ENCODE results near the gene CORIN. TPM values are rescaled to one million over a fixed set of nuclear protein-coding genes. Genes with fewer than 3 reads are reported as not detected.

CORIN gene
- total and polyA plus RNA-seq, 11 donors: 5.6 to 130 (median 40.1) TPM

DNA sequence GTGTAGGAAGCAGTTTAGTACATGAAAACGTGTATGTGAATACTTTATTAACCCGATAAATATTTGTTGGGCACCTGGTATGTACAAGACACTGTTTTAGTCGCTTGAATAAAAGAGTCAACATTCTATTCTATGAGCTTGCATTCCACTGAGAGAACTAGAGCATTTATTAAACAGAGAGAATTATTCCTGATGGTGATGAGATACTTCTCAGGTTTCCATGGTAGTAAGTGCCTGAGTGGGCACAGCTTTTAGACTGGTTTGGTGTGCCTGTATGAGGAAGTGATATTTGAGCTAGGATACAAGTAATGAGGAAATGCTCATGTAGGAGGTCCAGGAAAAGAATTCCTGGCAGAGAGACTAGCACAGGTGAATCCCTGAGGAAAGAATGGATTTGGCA lies 258.6 kb downstream of the CORIN start:
- DNase-seq (no peak), ATAC-seq (no peak)
- TF ChIP-seq CTCF (IDR thresholded peaks at IDR 0.05): no peak
- H3K4me1 ChIP-seq: peaks cover 0 to 34% (median 11%) of the 10 kb centered on the region in 12 donors
- intact Hi-C loops (cut with DNase I): no loop called here
- WGBS, 4 donors: 77 to 79% (median 79%) methylated on average over 3 of the region's 3 CpGs
- H3K36me3 ChIP-seq: peaks cover 0 to 96% (median 84%) of the 10 kb centered on the region in 9 donors
- no peak overlapping the region for H3K4me3 ChIP-seq
- H3K27ac ChIP-seq: peak overlapping the region in 10 of 12 donors; percentile 18 to 92 (median 84)
- H3K9me3 ChIP-seq: no peaks in the 10 kb centered on the region
- H3K27me3 ChIP-seq: no peaks in the 10 kb centered on the region

DNA sequence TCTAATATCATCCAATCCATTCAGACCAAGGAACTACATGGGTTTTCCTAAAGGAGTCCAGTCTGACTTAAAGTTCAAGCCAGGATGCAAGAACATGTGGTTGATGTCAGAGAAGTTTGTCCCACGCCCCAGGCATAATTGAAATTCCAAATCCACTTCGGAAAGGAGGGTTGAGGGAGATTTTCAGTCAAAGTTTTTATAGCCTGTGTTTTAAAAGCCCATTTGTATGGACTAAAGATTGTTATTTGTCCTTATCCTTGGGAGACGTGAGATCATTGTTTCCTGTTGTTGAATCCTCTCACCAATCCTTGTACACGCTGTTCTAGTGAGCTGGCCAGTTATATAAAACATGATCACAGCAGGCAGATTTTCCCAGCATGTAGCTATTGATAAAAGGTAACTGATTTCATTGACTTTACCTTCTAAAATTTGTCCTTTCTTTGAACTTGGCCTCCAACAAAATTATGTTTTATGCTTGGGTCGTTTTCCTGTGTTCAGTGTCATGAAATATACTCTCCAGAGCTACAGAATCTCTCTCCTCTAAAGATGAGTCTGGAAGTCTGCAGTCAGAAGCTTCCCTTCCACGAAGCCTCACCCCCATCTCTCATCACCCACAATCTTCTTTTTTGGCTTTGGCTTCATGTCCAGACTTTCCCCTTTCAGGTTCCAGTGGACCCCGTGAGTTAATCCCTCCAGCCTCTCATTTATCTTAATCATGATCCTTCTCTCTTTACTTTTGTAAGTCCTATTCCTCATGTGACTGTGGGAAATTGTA lies 259.9 kb downstream of the CORIN start:
- intact Hi-C loops (cut with DNase I): no loop called here
- TF ChIP-seq POLR2A (IDR thresholded peaks at IDR 0.05): peak in 1 of 2 donors; percentile 12
- TF ChIP-seq CTCF (IDR thresholded peaks at IDR 0.05): no peak

DNA sequence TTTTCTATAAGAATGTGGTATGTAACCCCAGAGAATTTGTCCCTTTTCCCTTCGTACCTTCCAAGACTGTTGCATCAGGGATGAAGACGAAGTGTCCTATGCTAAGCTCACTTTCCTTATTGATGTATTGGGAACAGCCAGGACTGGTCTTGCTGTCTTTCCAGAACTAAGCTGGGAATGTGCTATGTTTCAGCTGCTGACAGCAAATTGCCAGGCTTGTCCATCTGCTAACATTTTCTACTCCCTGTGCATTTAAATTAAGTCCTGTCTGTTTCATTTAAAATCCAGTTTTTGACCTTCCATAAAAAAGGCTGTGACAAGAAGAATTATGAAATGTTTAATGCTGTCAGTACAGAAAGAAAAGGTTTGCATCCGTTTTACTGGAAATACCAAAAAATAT lies 264.9 kb downstream of the CORIN start:
- peaks cover 0 to 96% (median 85%) of the 10 kb centered on the region in 9 donors for H3K36me3 ChIP-seq

More for the DNA sequence above, 259.9 kb downstream of the CORIN start:
- WGBS, 4 donors: 42 to 54% (median 45%) methylated on average over 7 of the region's 7 CpGs
- DNase-seq: peak in 1 of 5 donors; percentile 16
- Histone ChIP-seq H3K4me3 (peak overlapping the region in 1 of 12 donors; percentile 2), H3K27me3 (no peaks in the 10 kb centered on the region), H3K9me3 (no peaks in the 10 kb centered on the region), H3K27ac (peak overlapping the region; percentile 61 to 92 (median 84)), H3K4me1 (peaks cover 0 to 34% (median 11%) of the 10 kb centered on the region in 12 donors), H3K36me3 (peaks cover 0 to 96% (median 84%) of the 10 kb centered on the region in 9 donors)
- ATAC-seq: peak; percentile 87 to 95 (median 92)

More for the DNA sequence above, 264.9 kb downstream of the CORIN start:
- no peak overlapping the region for H3K27ac ChIP-seq
- no peaks in the 10 kb centered on the region for H3K9me3 ChIP-seq
- 81 to 91% (median 88%) methylated on average over 3 of the region's 3 CpGs for WGBS, 4 donors
- H3K4me1 ChIP-seq: peaks cover 0 to 13% (median 6%) of the 10 kb centered on the region in 12 donors
- DNase-seq (no peak), ATAC-seq (no peak)
- intact Hi-C loops (cut with DNase I): no loop called here
- TF ChIP-seq POLR2A (IDR thresholded peaks at IDR 0.05) (no peak), CTCF (IDR thresholded peaks at IDR 0.05) (no peak)
- H3K4me3 ChIP-seq: no peak overlapping the region
- no peaks in the 10 kb centered on the region for H3K27me3 ChIP-seq
